IMR-90 (cell line): Measurements from ENCODE around the gene TEPSIN. TPM values are rescaled to one million over a fixed set of nuclear protein-coding genes. Genes with fewer than 3 reads are reported as not detected.

Experiments used
- ATAC-seq: fragments of 200-7000 bp; cut with Tn5 transposase; 2 replicates; pipeline ENCODE4 v1.9.1; 2020; ENCODE audit warnings: low read depth, mild to moderate bottlenecking, moderate library complexity
- BruUV-seq: library from RNA; stranded (reverse); fragments of 400-500 nt; replicated peaks from 2 replicates; lab custom pipeline; 2021; lab: Mats Ljungman, UMichigan
- CTCF ChIA-PET: fragments of 300-600 bp; formaldehyde crosslinking; extraction: SDS; loops from one replicate; lab custom pipeline; 2021; ENCODE audit warnings: antibody characterized with exemption; lab: Yijun Ruan, JAX
- POLR2A ChIA-PET: fragments of 300-600 bp; sonication (Branson Sonifier 250); formaldehyde crosslinking; loops from one replicate; lab custom pipeline; 2022; ENCODE audit warnings: antibody characterized with exemption; ENCODE audit not compliant: unreplicated experiment; lab: Charles Lee
- DNase-seq: peaks from one replicate; pipeline ENCODE4 v3.0.0; 2013
- H2AFZ ChIP-seq: replicated peaks from 2 replicates; pipeline ENCODE3; 2013; ENCODE audit warnings: low read length, mild to moderate bottlenecking; ENCODE audit not compliant: poor library complexity
- H2AK5ac ChIP-seq: 2 replicates; pipeline ENCODE4 v1.6.1; 2013; ENCODE audit warnings: low read depth, low read length, inconsistent platforms
- H2AK9ac ChIP-seq: replicated peaks from 2 replicates; pipeline ENCODE3; 2013; ENCODE audit warnings: mild to moderate bottlenecking, low read depth, low read length, moderate library complexity; ENCODE audit not compliant: poor library complexity
- H2BK120ac ChIP-seq: 2 replicates; pipeline ENCODE4 v1.6.1; 2013; ENCODE audit warnings: low read depth, low read length, inconsistent platforms
- H2BK15ac ChIP-seq: 3 replicates; pipeline ENCODE4 v1.6.1; 2013; ENCODE audit warnings: low read depth, low read length, inconsistent platforms
- H2BK20ac ChIP-seq: 2 replicates; pipeline ENCODE4 v1.6.1; 2013; ENCODE audit warnings: low read depth, mild to moderate bottlenecking, inconsistent platforms, low read length, moderate library complexity
- H2BK5ac ChIP-seq: 2 replicates; pipeline ENCODE4 v1.6.1; 2013; ENCODE audit warnings: mild to moderate bottlenecking, low read depth, low read length, inconsistent platforms; ENCODE audit not compliant: poor library complexity, severe bottlenecking
- H3K14ac ChIP-seq: replicated peaks from 2 replicates; pipeline ENCODE4 v1.6.1; 2013; ENCODE audit warnings: low read depth, low read length, inconsistent platforms
- H3K18ac ChIP-seq: 2 replicates; pipeline ENCODE4 v1.6.1; 2013; ENCODE audit warnings: low read depth, low read length, control low read depth
- H3K23ac ChIP-seq: 2 replicates; pipeline ENCODE4 v1.6.1; 2013; ENCODE audit warnings: low read depth, low read length, inconsistent platforms
- H3K27ac ChIP-seq: 2 replicates; pipeline ENCODE4 v1.5.1; 2013; ENCODE audit warnings: mild to moderate bottlenecking, control low read depth, low read length; ENCODE audit not compliant: insufficient read depth
- H3K27me3 ChIP-seq: 2 replicates; pipeline ENCODE4 v1.6.1; 2013; ENCODE audit warnings: low read length; ENCODE audit not compliant: control insufficient read depth, insufficient read depth
- H3K36me3 ChIP-seq: 2 replicates; pipeline ENCODE4 v1.6.1; 2013; ENCODE audit warnings: low read length, mixed read lengths; ENCODE audit not compliant: control insufficient read depth, insufficient read depth
- H3K4ac ChIP-seq: 2 replicates; pipeline ENCODE4 v1.6.1; 2013; ENCODE audit warnings: low read depth, low read length, inconsistent platforms
- H3K4me1 ChIP-seq: 2 replicates; pipeline ENCODE4 v1.6.1; 2013; ENCODE audit warnings: low read length, mixed read lengths; ENCODE audit not compliant: control insufficient read depth, insufficient read depth
- H3K4me2 ChIP-seq: 2 replicates; pipeline ENCODE4 v1.6.1; 2013; ENCODE audit warnings: low read depth, mild to moderate bottlenecking, control low read depth, low read length, moderate library complexity
- H3K4me3 ChIP-seq: 2 replicates; pipeline ENCODE4 v1.5.1; 2013; ENCODE audit warnings: low read depth, mild to moderate bottlenecking, control low read depth, low read length, moderate library complexity; ENCODE audit not compliant: insufficient read depth
- H3K56ac ChIP-seq: 2 replicates; pipeline ENCODE4 v1.6.1; 2013; ENCODE audit warnings: low read length, inconsistent platforms; ENCODE audit not compliant: insufficient read depth; ENCODE audit errors: extremely low read depth
- H3K79me1 ChIP-seq, 2 experiments: 2 replicates each; pipeline ENCODE4 v1.6.1; 2013; ENCODE audit warnings: low read length in 2 of 2, inconsistent platforms in 1 of 2, low read depth in 1 of 2
- H3K9ac ChIP-seq: 2 replicates; pipeline ENCODE4 v1.6.1; 2013; ENCODE audit warnings: low read depth, low read length, control low read depth
- H3K9me1 ChIP-seq: 2 replicates; pipeline ENCODE4 v1.6.1; 2013; ENCODE audit warnings: low read length, inconsistent platforms; ENCODE audit not compliant: insufficient read depth
- H3K9me3 ChIP-seq: 2 replicates; pipeline ENCODE4 v1.6.1; 2013; ENCODE audit warnings: low read length; ENCODE audit not compliant: control insufficient read depth, insufficient read depth
- H4K20me1 ChIP-seq: 2 replicates; pipeline ENCODE4 v1.6.1; 2013; ENCODE audit warnings: low read length, inconsistent platforms; ENCODE audit not compliant: insufficient read depth
- H4K5ac ChIP-seq: 2 replicates; pipeline ENCODE4 v1.6.1; 2013; ENCODE audit warnings: mild to moderate bottlenecking, low read depth, low read length, control low read depth
- H4K8ac ChIP-seq, 2 experiments: 2 replicates each; pipeline ENCODE4 v1.6.1; 2013; ENCODE audit warnings: low read depth in 2 of 2, low read length in 2 of 2, control low read depth in 1 of 2, inconsistent platforms in 1 of 2
- H4K91ac ChIP-seq: 2 replicates; pipeline ENCODE4 v1.6.1; 2013; ENCODE audit warnings: low read depth, low read length, inconsistent platforms; ENCODE audit not compliant: insufficient read depth
- BHLHE40 ChIP-seq: fragments of 150-350 bp; IDR thresholded peaks from 2 replicates; pipeline ENCODE4 v1.6.1; 2016; ENCODE audit warnings: mild to moderate bottlenecking, low read depth, low read length
- CEBPB ChIP-seq: IDR thresholded peaks from 2 replicates; pipeline ENCODE4 v1.6.1; 2012; ENCODE audit warnings: low read depth, low read length, improper control_type of control experiment
- CHD1 ChIP-seq: IDR thresholded peaks from 2 replicates; pipeline ENCODE4 v1.6.1; 2012; ENCODE audit warnings: low read depth, low read length, improper control_type of control experiment
- FOS ChIP-seq: fragments of 150-350 bp; IDR thresholded peaks from 2 replicates; pipeline ENCODE4 v1.6.1; 2016; ENCODE audit warnings: low read depth, low read length
- MAFK ChIP-seq: IDR thresholded peaks from 2 replicates; pipeline ENCODE4 v1.6.1; 2012; ENCODE audit warnings: low read depth, low read length, improper control_type of control experiment
- MAZ ChIP-seq: IDR thresholded peaks from 2 replicates; pipeline ENCODE4 v1.6.1; 2012; ENCODE audit warnings: low read depth, mild to moderate bottlenecking, low read length, improper control_type of control experiment, moderate library complexity, borderline replicate concordance
- MXI1 ChIP-seq: IDR thresholded peaks from 2 replicates; pipeline ENCODE4 v1.6.1; 2012; ENCODE audit warnings: low read depth, mild to moderate bottlenecking, low read length, moderate library complexity, borderline replicate concordance
- NFE2L2 ChIP-seq: fragments of 150-350 bp; IDR thresholded peaks from 2 replicates; pipeline ENCODE4 v1.6.1; 2016; ENCODE audit warnings: low read depth, mild to moderate bottlenecking, low read length
- POLR2A ChIP-seq: IDR thresholded peaks from 2 replicates; pipeline ENCODE4 v1.6.1; 2012; ENCODE audit warnings: mild to moderate bottlenecking, low read depth, low read length
- RAD21 ChIP-seq: IDR thresholded peaks from 2 replicates; pipeline ENCODE4 v1.6.1; 2012; ENCODE audit warnings: low read length, improper control_type of control experiment
- RCOR1 ChIP-seq: IDR thresholded peaks from 2 replicates; pipeline ENCODE4 v1.6.1; 2012; ENCODE audit warnings: mild to moderate bottlenecking, low read length, improper control_type of control experiment; ENCODE audit not compliant: insufficient replicate concordance
- RFX5 ChIP-seq: IDR thresholded peaks from 2 replicates; pipeline ENCODE4 v1.8.0; 2012; ENCODE audit warnings: low read depth, mild to moderate bottlenecking, low read length, moderate library complexity
- SMC3 ChIP-seq: fragments of 150-350 bp; IDR thresholded peaks from 2 replicates; pipeline ENCODE4 v1.6.1; 2016; ENCODE audit warnings: low read depth, mild to moderate bottlenecking, antibody characterized with exemption, low read length, moderate library complexity
- WGBS, 2 experiments: methylation state at CpG; one replicate each; pipeline versions ENCODE4 v1.1.5 to v1.1.7; 2013; ENCODE audit warnings: missing lambda C conversion rate in 2 of 2; ENCODE audit not compliant: insufficient read length in 1 of 2; ENCODE audit errors: extremely low coverage in 2 of 2; 5-methylcytosine and 5-hydroxymethylcytosine counted together
- dilution Hi-C: fragments of 300-500 bp; cut with HindIII; formaldehyde crosslinking; loops from one replicate; pipeline ENCODE4 v1.14.3; 2018; ENCODE audit warnings: low sequenced_read_pairs; ENCODE audit not compliant: unreplicated experiment
- in situ Hi-C: fragments of 300-500 bp; cut with MboI; formaldehyde crosslinking; loops from 3 replicates; pipeline ENCODE4 v1.14.3; 2019; ENCODE audit warnings: low sequenced_read_pairs, inconsistent platforms, mixed read lengths
- intact Hi-C: fragments of 100-400 bp; cut with micrococcal nuclease; formaldehyde crosslinking; loops from 2 replicates; pipeline ENCODE4 v1.10.0; 2022
- polyA plus RNA-seq, 3 experiments: library from polyadenylated mRNA; depleted of rRNA; stranded (reverse); fragments of >200 nt; gene quantifications; 2 replicates each; pipeline ENCODE4 v1.2.3, GENCODE V29; 2012; ENCODE audit warnings: low replicate concordance in 1 of 3
- total RNA-seq: library from RNA; depleted of rRNA; stranded (reverse); fragments of >200 nt; gene quantifications from 2 replicates; pipeline ENCODE4 v1.2.3, GENCODE V29; 2012
- TF ChIP-seq, protein P1 (sequence below): conservative IDR thresholded peaks from 2 replicates; pipeline ENCODE4 v1.5.1; 2012; ENCODE audit warnings: mild to moderate bottlenecking, low read depth, low read length, improper control_type of control experiment
- TF ChIP-seq, protein P2 (sequence below): fragments of 150-350 bp; IDR thresholded peaks from 2 replicates; pipeline ENCODE4 v1.6.1; 2016; ENCODE audit warnings: low read depth, mild to moderate bottlenecking, low read length, moderate library complexity, borderline replicate concordance
- TF ChIP-seq, protein P3 (sequence below): fragments of 150-350 bp; IDR thresholded peaks from 2 replicates; pipeline ENCODE4 v1.6.1; 2017; ENCODE audit warnings: mild to moderate bottlenecking, antibody characterized with exemption, low read length, low read depth

Gene TEPSIN
- total and polyA plus RNA-seq, 2 of the 4 experiments (the other 2 are of a cell fraction), result 3.2 to 28.1 TPM

DNA sequence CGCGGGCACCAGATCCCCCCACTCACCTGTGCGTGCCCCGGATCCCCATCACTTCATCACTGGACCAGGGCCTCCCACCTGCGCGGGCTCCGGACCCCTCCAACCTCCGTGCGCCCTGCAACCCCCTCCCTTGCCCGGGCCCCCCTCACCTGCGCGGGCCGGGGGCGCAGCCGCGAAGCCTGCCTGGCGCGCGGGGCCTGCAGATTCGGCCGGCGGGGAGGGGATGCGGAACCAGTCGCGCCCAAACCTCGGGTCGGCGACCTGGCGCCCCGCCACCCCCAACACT is 16.3 kb downstream of the TEPSIN start:
- intact Hi-C loops (loop anchor here (5.0 kb wide), 1 partner anchor 80 kb away; no protein-coding TSS in a partner anchor), in situ Hi-C loops (no loop called here), dilution Hi-C loops (no loop called here)
- Histone ChIP-seq H4K5ac (no peak overlapping the region), H3K4ac (no peak overlapping the region), H3K36me3 (peaks cover 5% of the 10 kb centered on the region; the same call in 1 of the 2 replicates), H3K79me1 (peaks cover 11 to 17% of the 10 kb centered on the region in 2 experiments; a peak in 3 of 4 replicates), H2BK20ac (no peak overlapping the region), H2BK120ac (no peak overlapping the region), H3K23ac (no peak overlapping the region), H3K4me1 (peaks cover 8% of the 10 kb centered on the region; the same call in 1 of the 2 replicates), H3K9ac (peak overlapping the region; percentile 24), H3K9me1 (no peaks in the 10 kb centered on the region; the same call in none of the 2 replicates), H3K27ac (no peak overlapping the region; the same call in 1 of the 2 replicates), H3K27me3 (no peaks in the 10 kb centered on the region), H4K8ac (no peak overlapping the region), H3K4me2 (peak overlapping the region; percentile 92), H2AK9ac (peak overlapping the region; percentile 89), H3K56ac (no peak overlapping the region), H4K91ac (no peak overlapping the region), H3K14ac (no peak overlapping the region), H2AFZ (peak overlapping the region; percentile 97), H2BK5ac (no peak overlapping the region), H2AK5ac (no peak overlapping the region), H4K20me1 (no peaks in the 10 kb centered on the region), H3K4me3 (peak overlapping the region; percentile 62), H2BK15ac (no peak overlapping the region), H3K9me3 (peaks cover 3% of the 10 kb centered on the region; the same call in 1 of the 2 replicates), H3K18ac (no peak overlapping the region)
- no TSS peak for BruUV-seq
- ATAC-seq (peak; percentile 1), DNase-seq (no peak)
- ChIA-PET POLR2A (interaction anchor here (0.6 kb wide), 1 partner anchor 99 kb away, joined by 3 read pairs; no protein-coding TSS in a partner anchor), CTCF (no interaction called here)
- 0% methylated on average over 9 of the region's 30 CpGs; no CpG with 5 or more reads in 1 of the 2 experiments for WGBS, 2 experiments
- TF ChIP-seq BHLHE40, result no peak
- no peak for TF ChIP-seq MAFK
- TF ChIP-seq CHD1, result no peak
- TF ChIP-seq, protein P1, sequence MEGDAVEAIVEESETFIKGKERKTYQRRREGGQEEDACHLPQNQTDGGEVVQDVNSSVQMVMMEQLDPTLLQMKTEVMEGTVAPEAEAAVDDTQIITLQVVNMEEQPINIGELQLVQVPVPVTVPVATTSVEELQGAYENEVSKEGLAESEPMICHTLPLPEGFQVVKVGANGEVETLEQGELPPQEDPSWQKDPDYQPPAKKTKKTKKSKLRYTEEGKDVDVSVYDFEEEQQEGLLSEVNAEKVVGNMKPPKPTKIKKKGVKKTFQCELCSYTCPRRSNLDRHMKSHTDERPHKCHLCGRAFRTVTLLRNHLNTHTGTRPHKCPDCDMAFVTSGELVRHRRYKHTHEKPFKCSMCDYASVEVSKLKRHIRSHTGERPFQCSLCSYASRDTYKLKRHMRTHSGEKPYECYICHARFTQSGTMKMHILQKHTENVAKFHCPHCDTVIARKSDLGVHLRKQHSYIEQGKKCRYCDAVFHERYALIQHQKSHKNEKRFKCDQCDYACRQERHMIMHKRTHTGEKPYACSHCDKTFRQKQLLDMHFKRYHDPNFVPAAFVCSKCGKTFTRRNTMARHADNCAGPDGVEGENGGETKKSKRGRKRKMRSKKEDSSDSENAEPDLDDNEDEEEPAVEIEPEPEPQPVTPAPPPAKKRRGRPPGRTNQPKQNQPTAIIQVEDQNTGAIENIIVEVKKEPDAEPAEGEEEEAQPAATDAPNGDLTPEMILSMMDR, result no peak
- TF ChIP-seq NFE2L2, result no peak
- no peak for TF ChIP-seq RCOR1
- TF ChIP-seq FOS, result no peak
- TF ChIP-seq POLR2A, result no peak
- TF ChIP-seq MXI1, result no peak
- TF ChIP-seq SMC3, result no peak
- no peak for TF ChIP-seq CEBPB
- no peak for TF ChIP-seq MAZ
- no peak for TF ChIP-seq RFX5
- no peak for TF ChIP-seq RAD21
- TF ChIP-seq, protein P2, sequence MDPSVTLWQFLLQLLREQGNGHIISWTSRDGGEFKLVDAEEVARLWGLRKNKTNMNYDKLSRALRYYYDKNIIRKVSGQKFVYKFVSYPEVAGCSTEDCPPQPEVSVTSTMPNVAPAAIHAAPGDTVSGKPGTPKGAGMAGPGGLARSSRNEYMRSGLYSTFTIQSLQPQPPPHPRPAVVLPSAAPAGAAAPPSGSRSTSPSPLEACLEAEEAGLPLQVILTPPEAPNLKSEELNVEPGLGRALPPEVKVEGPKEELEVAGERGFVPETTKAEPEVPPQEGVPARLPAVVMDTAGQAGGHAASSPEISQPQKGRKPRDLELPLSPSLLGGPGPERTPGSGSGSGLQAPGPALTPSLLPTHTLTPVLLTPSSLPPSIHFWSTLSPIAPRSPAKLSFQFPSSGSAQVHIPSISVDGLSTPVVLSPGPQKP, result no peak
- TF ChIP-seq, protein P3, sequence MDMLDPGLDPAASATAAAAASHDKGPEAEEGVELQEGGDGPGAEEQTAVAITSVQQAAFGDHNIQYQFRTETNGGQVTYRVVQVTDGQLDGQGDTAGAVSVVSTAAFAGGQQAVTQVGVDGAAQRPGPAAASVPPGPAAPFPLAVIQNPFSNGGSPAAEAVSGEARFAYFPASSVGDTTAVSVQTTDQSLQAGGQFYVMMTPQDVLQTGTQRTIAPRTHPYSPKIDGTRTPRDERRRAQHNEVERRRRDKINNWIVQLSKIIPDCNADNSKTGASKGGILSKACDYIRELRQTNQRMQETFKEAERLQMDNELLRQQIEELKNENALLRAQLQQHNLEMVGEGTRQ, result no peak
